ENCODE data around the gene PIK3CA. TPM values are rescaled to one million over a fixed set of nuclear protein-coding genes. Genes with fewer than 3 reads are reported as not detected.

Gene PIK3CA
- total RNA-seq, 2 experiments from 2014 or later, result 9.0 to 17.8 TPM

GRCh38 chr3:179147514-179147872 is 664 bp upstream of the PIK3CA start:
- DNase-seq (ENCODE audit: low spot score), result no peak
- peaks cover 38% of the 10 kb centered on the region for H3K79me2 ChIP-seq (ENCODE audit: insufficient read depth, low read depth, low read length)
- peak overlapping the region; percentile 89 for H3K4me3 ChIP-seq (ENCODE audit: low read depth, low read length, poor library complexity, severe bottlenecking)
- peak overlapping the region; percentile 77 for H3K27ac ChIP-seq (ENCODE audit: low read depth, low read length, poor library complexity, severe bottlenecking)
- H3K4me1 ChIP-seq (ENCODE audit: insufficient read depth, low read length, poor library complexity, severe bottlenecking), result peaks cover 18% of the 10 kb centered on the region
- TF ChIP-seq EZH2phosphoT487 (IDR thresholded peaks at IDR 0.05; ENCODE audit: borderline replicate concordance, low read depth, low read length), result no peak
- peak; percentile 61 for TF ChIP-seq CTCF (conservative IDR thresholded peaks at IDR 0.05; ENCODE audit: low read length)
- no peaks in the 10 kb centered on the region for H3K36me3 ChIP-seq (ENCODE audit: insufficient read depth, low read length)
- CTCF ChIA-PET (ENCODE audit: unreplicated experiment), result interaction anchor here (0.6 kb wide), 1 partner anchor 282 kb away, joined by 5 read pairs; no protein-coding TSS in a partner anchor
- no peaks in the 10 kb centered on the region for H3K9me3 ChIP-seq (ENCODE audit: low read length)
- peak overlapping the region; percentile 92 for H3K4me2 ChIP-seq (ENCODE audit: low read length)
- peaks cover 27% of the 10 kb centered on the region for H4K20me1 ChIP-seq (ENCODE audit: insufficient read depth, low read length)
- H3K9me2 ChIP-seq (ENCODE audit: insufficient read depth, low read length), result no peaks in the 10 kb centered on the region
- POLR2A ChIA-PET, result interaction anchor here (0.6 to 2.1 kb wide), 4 partner anchors 11 to 766 kb away, joined by 3 to 10 read pairs (median 4); no protein-coding TSS in a partner anchor
- intact Hi-C loops (cut with micrococcal nuclease; ENCODE audit: unreplicated experiment), result loop anchor here (1.0 to 5.0 kb wide), 3 partner anchors 125 to 169 kb away; no protein-coding TSS in a partner anchor
- BruUV-seq (replicated peaks), result TSS peak; percentile 98
- peak overlapping the region; percentile 97 for H2AFZ ChIP-seq (ENCODE audit: low read length)

- TF ChIP-seq EZH2phosphoT487 (IDR thresholded peaks at IDR 0.05; ENCODE audit: borderline replicate concordance, low read depth, low read length) (no peak), CTCF (conservative IDR thresholded peaks at IDR 0.05; ENCODE audit: low read length) (0 out of 2 replicates have a peak, but pooled peaks have one; percentile 5)
- peak; percentile 67 for DNase-seq (ENCODE audit: low spot score)
- H3K4me3 ChIP-seq (ENCODE audit: low read depth, low read length, poor library complexity, severe bottlenecking), result peak overlapping the region; percentile 89
- H3K79me2 ChIP-seq (ENCODE audit: insufficient read depth, low read depth, low read length), result peaks cover 51% of the 10 kb centered on the region
- H3K27ac ChIP-seq (ENCODE audit: low read depth, low read length, poor library complexity, severe bottlenecking), result peak overlapping the region; percentile 77
- peak overlapping the region; percentile 43; the same call in 1 of the 2 replicates for H2AFZ ChIP-seq (ENCODE audit: low read length)
- peaks cover 27% of the 10 kb centered on the region for H4K20me1 ChIP-seq (ENCODE audit: insufficient read depth, low read length)
- ChIA-PET POLR2A (interaction anchor here (0.6 to 1.5 kb wide), 12 partner anchors 11 to 417 kb away, joined by 3 to 9 read pairs (median 5); partner anchors contain the start of gene ZMAT3), CTCF (ENCODE audit: unreplicated experiment) (no interaction called here)
- no TSS peak for BruUV-seq (replicated peaks)
- H3K4me1 ChIP-seq (ENCODE audit: insufficient read depth, low read length, poor library complexity, severe bottlenecking), result peaks cover 22% of the 10 kb centered on the region
- no peaks in the 10 kb centered on the region for H3K9me3 ChIP-seq (ENCODE audit: low read length)
- intact Hi-C loops (cut with micrococcal nuclease; ENCODE audit: unreplicated experiment), result loop anchor here (1.0 to 5.0 kb wide), 6 partner anchors 17 to 504 kb away; partner anchors contain the start of genes ACTL6A, USP13, ZMAT3 and ZNF639
- peak overlapping the region; percentile 100 for H3K4me2 ChIP-seq (ENCODE audit: low read length)
- H3K36me3 ChIP-seq (ENCODE audit: insufficient read depth, low read length), result no peaks in the 10 kb centered on the region
- H3K9me2 ChIP-seq (ENCODE audit: insufficient read depth, low read length), result no peaks in the 10 kb centered on the region
These were observed 654 bp downstream of the PIK3CA start for GRCh38 chr3:179148616-179149405.

Data from OCI-LY7 (cell line).